Loucy (cell line): ENCODE data around the gene IWS1.
A peak's percentile ranks its signal among the peaks of the same experiment; 100 is the strongest.

ENCODE experiments used
- H2AFZ ChIP-seq: fragments of 200-600 bp; sonication (generic); 2 replicates; pipeline ENCODE4 v1.6.0; 2016; ENCODE audit warnings: antibody characterized with exemption, mild to moderate bottlenecking, low read length, moderate library complexity
- H3F3A ChIP-seq: fragments of 200-600 bp; 2 replicates; pipeline ENCODE4 v1.6.0; 2016; ENCODE audit warnings: antibody characterized with exemption, low read depth, mild to moderate bottlenecking
- H3K27me3 ChIP-seq: fragments of 200-600 bp; sonication (generic); 2 replicates; pipeline ENCODE4 v1.6.1; 2014; ENCODE audit warnings: low read length, mild to moderate bottlenecking; ENCODE audit not compliant: insufficient read depth, poor library complexity, severe bottlenecking
- H3K36me3 ChIP-seq: fragments of 200-600 bp; sonication (generic); 2 replicates; pipeline ENCODE4 v1.6.1; 2016; ENCODE audit warnings: low read length; ENCODE audit not compliant: insufficient read depth
- H3K4me1 ChIP-seq: fragments of 200-600 bp; sonication (generic); 2 replicates; pipeline ENCODE4 v1.5.1; 2014; ENCODE audit warnings: low read length, mild to moderate bottlenecking; ENCODE audit not compliant: insufficient read depth, poor library complexity, severe bottlenecking
- H3K4me2 ChIP-seq: fragments of 200-600 bp; sonication (generic); 2 replicates; pipeline ENCODE4 v1.6.0; 2014; ENCODE audit warnings: antibody characterized with exemption, low read length, low read depth, mild to moderate bottlenecking; ENCODE audit not compliant: poor library complexity, severe bottlenecking
- H3K4me3 ChIP-seq: fragments of 200-600 bp; sonication (generic); 2 replicates; pipeline ENCODE4 v1.5.1; 2014; ENCODE audit warnings: low read length, mild to moderate bottlenecking, mixed read lengths; ENCODE audit not compliant: poor library complexity, severe bottlenecking
- H3K79me2 ChIP-seq: fragments of 200-600 bp; sonication (generic); 2 replicates; pipeline ENCODE4 v1.6.1; 2014; ENCODE audit warnings: low read length; ENCODE audit not compliant: insufficient read depth
- H3K9ac ChIP-seq: fragments of 200-600 bp; sonication (generic); 2 replicates; pipeline ENCODE4 v1.6.0; 2014; ENCODE audit warnings: mild to moderate bottlenecking, low read depth, low read length, moderate library complexity; ENCODE audit not compliant: poor library complexity, severe bottlenecking
- H3K9me2 ChIP-seq: fragments of 200-600 bp; sonication (generic); replicated peaks from 2 replicates; pipeline ENCODE4 v1.6.1; 2016; ENCODE audit warnings: low read depth, low read length, mixed read lengths
- H3K9me3 ChIP-seq: fragments of 200-600 bp; sonication (generic); 2 replicates; pipeline ENCODE4 v1.6.1; 2014; ENCODE audit warnings: mild to moderate bottlenecking, antibody characterized with exemption, low read length, low read depth; ENCODE audit not compliant: insufficient read depth
- H4K20me1 ChIP-seq: fragments of 200-600 bp; sonication (generic); 2 replicates; pipeline ENCODE4 v1.6.0; 2014; ENCODE audit warnings: antibody characterized with exemption, low read length, mild to moderate bottlenecking; ENCODE audit not compliant: insufficient read depth, poor library complexity, severe bottlenecking
- CTCF ChIP-seq: fragments of 200-600 bp; sonication (generic); conservative IDR thresholded peaks from 2 replicates; pipeline ENCODE4 v1.5.1; 2014; ENCODE audit warnings: mild to moderate bottlenecking, antibody characterized with exemption, low read length
- EZH2phosphoT487 ChIP-seq: fragments of 200-600 bp; IDR thresholded peaks from 2 replicates; pipeline ENCODE4 v1.6.1; 2018; ENCODE audit warnings: antibody characterized with exemption, mild to moderate bottlenecking, moderate library complexity, borderline replicate concordance

IWS1 gene

GRCh38 chr2:127482031-127482430, 44.3 kb downstream of the IWS1 start:
- peaks cover 8% of the 10 kb centered on the region for H3F3A ChIP-seq
- no peak for TF ChIP-seq CTCF
- TF ChIP-seq EZH2phosphoT487: no peak
- H3K27me3 ChIP-seq: no peaks in the 10 kb centered on the region
- no peaks in the 10 kb centered on the region for H3K9me2 ChIP-seq
- H3K36me3 ChIP-seq: peaks cover 62% of the 10 kb centered on the region
- H4K20me1 ChIP-seq: peaks cover 18% of the 10 kb centered on the region
- no peaks in the 10 kb centered on the region for H3K79me2 ChIP-seq
- H3K4me3 ChIP-seq: no peak overlapping the region
- peaks cover 24% of the 10 kb centered on the region for H3K4me1 ChIP-seq
- H3K9ac ChIP-seq: no peak overlapping the region
- H2AFZ ChIP-seq: no peak overlapping the region
- no peak overlapping the region for H3K4me2 ChIP-seq
- H3K9me3 ChIP-seq: no peaks in the 10 kb centered on the region

DNA sequence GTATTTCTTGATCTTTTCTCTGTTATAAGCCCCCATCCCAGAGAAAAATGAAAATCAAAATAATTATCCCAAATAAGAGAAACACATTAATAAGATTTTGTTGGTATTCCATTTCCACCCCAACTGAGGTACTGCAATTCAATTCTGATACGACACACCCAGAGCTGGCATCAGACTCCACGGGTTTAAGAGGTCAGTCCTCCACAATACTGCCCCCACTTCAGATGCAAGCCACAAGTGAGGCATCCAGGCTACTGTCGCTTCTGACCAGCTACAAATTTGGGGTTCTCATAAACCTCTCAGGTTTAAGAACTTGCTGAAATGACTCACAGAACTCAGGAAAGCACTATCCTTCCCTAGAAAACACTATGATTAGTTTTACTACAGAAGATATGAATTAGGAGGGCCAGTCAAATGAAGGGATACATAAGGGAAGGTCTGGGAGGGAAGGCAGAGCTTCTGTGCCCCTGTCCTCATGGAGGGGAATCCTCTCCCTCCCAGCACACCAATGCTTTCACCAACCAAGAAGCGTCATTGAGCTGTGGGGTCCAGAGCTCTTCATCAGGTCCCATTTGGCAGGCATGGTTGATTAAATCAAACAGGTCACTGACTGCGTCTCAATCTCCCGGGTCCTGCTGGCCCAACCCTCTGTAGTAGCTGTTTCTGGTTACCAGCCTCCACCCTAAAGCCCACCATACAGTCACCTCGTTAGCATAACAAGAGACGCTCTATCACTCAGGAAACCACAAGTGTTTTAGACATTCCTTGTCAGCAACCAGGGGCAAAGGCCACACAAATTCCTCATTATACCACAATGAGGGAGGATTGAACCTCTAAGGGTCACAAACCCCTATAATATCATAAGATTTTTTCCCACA, 46.2 kb downstream of the IWS1 start:
- H3K9me3 ChIP-seq: no peaks in the 10 kb centered on the region
- no peaks in the 10 kb centered on the region; the same call in 1 of the 2 replicates for H3F3A ChIP-seq
- no peak overlapping the region for H3K4me3 ChIP-seq
- H2AFZ ChIP-seq: no peak overlapping the region
- H3K4me1 ChIP-seq: peaks cover 6% of the 10 kb centered on the region
- TF ChIP-seq EZH2phosphoT487 (no peak), CTCF (no peak)
- no peaks in the 10 kb centered on the region for H3K79me2 ChIP-seq
- H3K9me2 ChIP-seq: no peaks in the 10 kb centered on the region
- no peak overlapping the region for H3K4me2 ChIP-seq
- H3K9ac ChIP-seq: no peak overlapping the region
- H3K36me3 ChIP-seq: peaks cover 48% of the 10 kb centered on the region
- no peaks in the 10 kb centered on the region for H3K27me3 ChIP-seq
- peaks cover 6% of the 10 kb centered on the region for H4K20me1 ChIP-seq

DNA sequence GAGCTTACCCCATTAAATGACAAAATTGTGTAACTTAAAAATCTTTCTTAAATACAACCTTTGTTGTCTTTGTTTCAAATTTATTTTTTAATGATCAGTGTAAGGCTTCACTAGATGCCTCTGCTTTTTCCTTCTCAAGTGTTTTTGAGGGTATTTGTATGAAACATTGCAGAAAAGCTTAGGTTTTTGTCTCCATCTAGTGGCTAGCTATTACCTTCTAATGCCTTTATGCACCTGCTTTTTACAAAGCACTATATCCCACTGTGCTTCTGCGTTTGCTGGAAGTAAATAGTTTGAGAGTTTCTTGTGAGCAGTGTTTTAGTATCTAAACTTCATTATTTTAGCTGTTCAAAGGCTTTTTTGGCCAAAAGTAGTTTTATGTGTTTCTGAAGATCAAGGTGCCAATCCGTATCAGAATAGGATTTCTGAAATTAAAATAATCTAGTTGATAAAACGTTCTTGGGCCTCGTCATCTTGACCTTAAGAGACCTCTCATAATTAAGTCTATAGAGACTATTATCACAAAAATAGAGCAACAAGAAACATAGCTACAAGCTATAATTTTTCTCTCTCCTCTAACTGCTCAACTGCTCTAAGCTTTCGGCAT, 47.0 kb downstream of the IWS1 start:
- Histone ChIP-seq H3K9me2 (no peaks in the 10 kb centered on the region), H3K36me3 (peaks cover 41% of the 10 kb centered on the region), H3K4me2 (no peak overlapping the region), H2AFZ (no peak overlapping the region), H4K20me1 (no peaks in the 10 kb centered on the region), H3K9me3 (no peaks in the 10 kb centered on the region), H3K9ac (no peak overlapping the region), H3F3A (no peaks in the 10 kb centered on the region; the same call in 1 of the 2 replicates), H3K27me3 (no peaks in the 10 kb centered on the region), H3K4me1 (no peaks in the 10 kb centered on the region), H3K4me3 (no peak overlapping the region), H3K79me2 (no peaks in the 10 kb centered on the region)
- TF ChIP-seq EZH2phosphoT487: no peak
- TF ChIP-seq CTCF: peak; percentile 86
